Endothelial cell of umbilical vein (primary cell): Measurements from ENCODE around the gene GLRX5. TPM values are rescaled to one million over a fixed set of nuclear protein-coding genes. Genes with fewer than 3 reads are reported as not detected.

Experiments
- BruUV-seq: library from RNA; stranded (reverse); fragments of 400-500 nt; replicated peaks from 2 replicates; lab custom pipeline; 2021; lab: Mats Ljungman, UMichigan
- CTCF ChIA-PET: fragments of 300-600, 350-600 bp; sonication (Branson Sonifier 250); formaldehyde crosslinking; loops from one replicate; lab custom pipeline; 2021; ENCODE audit warnings: antibody characterized with exemption, inconsistent platforms; lab: Charles Lee
- POLR2A ChIA-PET: fragments of 300-600, 350-600 bp; sonication (Branson Sonifier 250); formaldehyde crosslinking; loops from one replicate; lab custom pipeline; 2021; ENCODE audit warnings: antibody characterized with exemption, inconsistent platforms; lab: Charles Lee
- DNase-seq: peaks from one replicate; pipeline ENCODE4 v3.0.0-alpha.2; 2011; ENCODE audit warnings: low read depth, low spot score
- FAIRE-seq: peaks from 2 replicates; lab custom pipeline; 2011; peaks lifted over from hg19 to GRCh38; lab: Jason Lieb, UNC
- H2AFZ ChIP-seq: 2 replicates; pipeline ENCODE4 v1.6.0; 2012; ENCODE audit warnings: low read depth, low read length, control low read depth, inconsistent platforms
- H3K27ac ChIP-seq: 2 replicates; pipeline ENCODE4 v1.5.1; 2011; ENCODE audit warnings: low read depth, mild to moderate bottlenecking, control low read depth, low read length, moderate library complexity; ENCODE audit not compliant: insufficient read depth
- H3K27me3 ChIP-seq, 2 experiments: 2 replicates each; pipeline versions ENCODE4 v1.6.0 to v1.6.1; 2011; ENCODE audit warnings: low read length in 2 of 2, mixed read lengths in 1 of 2; ENCODE audit not compliant: control insufficient read depth in 2 of 2, insufficient read depth in 2 of 2
- H3K36me3 ChIP-seq, 2 experiments: 2 replicates in 1 of 2; 3 replicates in 1 of 2; pipeline ENCODE4 v1.5.1; 2011; ENCODE audit warnings: low read length in 2 of 2, mild to moderate bottlenecking in 1 of 2, moderate library complexity in 1 of 2; ENCODE audit not compliant: control insufficient read depth in 2 of 2, insufficient read depth in 2 of 2; ENCODE audit errors: extremely low read depth in 1 of 2
- H3K4me1 ChIP-seq: 3 replicates; pipeline ENCODE4 v1.5.1; 2011; ENCODE audit warnings: mild to moderate bottlenecking, low read length; ENCODE audit not compliant: control insufficient read depth, insufficient read depth; ENCODE audit errors: extremely low read depth
- H3K4me2 ChIP-seq: 2 replicates; pipeline ENCODE4 v1.6.1; 2011; ENCODE audit warnings: low read length, control low read depth, mixed read lengths; ENCODE audit not compliant: insufficient read depth
- H3K4me3 ChIP-seq, 3 experiments: fragments of 200-600 bp in 1 of 3; sonication (generic), shearing (Covaris generic) in 1 of 3; replicated peaks in 1 of 3; 2 replicates each; pipeline ENCODE4 v1.5.1; 2011 to 2016; ENCODE audit warnings: control low read depth in 3 of 3, low read length in 3 of 3, mild to moderate bottlenecking in 2 of 3, inconsistent platforms in 1 of 3, low read depth in 1 of 3, moderate library complexity in 1 of 3; ENCODE audit not compliant: insufficient read depth in 1 of 3
- H3K79me2 ChIP-seq: 2 replicates; pipeline ENCODE4 v1.6.0; 2012; ENCODE audit warnings: low read length, inconsistent platforms; ENCODE audit not compliant: control insufficient read depth, insufficient read depth
- H3K9ac ChIP-seq: replicated peaks from 2 replicates; pipeline ENCODE3; 2011; ENCODE audit warnings: low read length, control low read depth; ENCODE audit not compliant: insufficient read depth; ENCODE audit errors: extremely low read depth
- H3K9me1 ChIP-seq: replicated peaks from 3 replicates; pipeline ENCODE4 v1.6.0; 2011; ENCODE audit warnings: mild to moderate bottlenecking, low read length; ENCODE audit not compliant: control insufficient read depth, insufficient read depth; ENCODE audit errors: extremely low read depth
- H3K9me3 ChIP-seq: replicated peaks from 2 replicates; pipeline ENCODE4 v1.5.1; 2012; ENCODE audit warnings: low read length, inconsistent platforms; ENCODE audit not compliant: control insufficient read depth, insufficient read depth
- H4K20me1 ChIP-seq: replicated peaks from 2 replicates; pipeline ENCODE3; 2011; ENCODE audit warnings: mild to moderate bottlenecking, low read length; ENCODE audit not compliant: control insufficient read depth, insufficient read depth; ENCODE audit errors: extremely low read depth
- EZH2 ChIP-seq: IDR thresholded peaks from 2 replicates; pipeline ENCODE4 v1.6.1; 2012; ENCODE audit warnings: borderline replicate concordance, low read depth, mild to moderate bottlenecking, moderate library complexity, low read length, inconsistent platforms; ENCODE audit not compliant: severe bottlenecking
- FOS ChIP-seq: IDR thresholded peaks from 2 replicates; pipeline ENCODE4 v1.6.1; 2011; ENCODE audit warnings: mild to moderate bottlenecking, low read length, moderate library complexity, borderline replicate concordance; ENCODE audit not compliant: insufficient read depth
- GATA2 ChIP-seq: IDR thresholded peaks from 2 replicates; pipeline ENCODE4 v1.7.0; 2011; ENCODE audit warnings: low read depth, mild to moderate bottlenecking, moderate library complexity, mixed read lengths, low read length; ENCODE audit not compliant: insufficient read length, insufficient read depth
- JUN ChIP-seq: IDR thresholded peaks from 2 replicates; pipeline ENCODE4 v1.6.1; 2011; ENCODE audit warnings: borderline replicate concordance, low read depth; ENCODE audit not compliant: insufficient read length, insufficient read depth
- MYC ChIP-seq: IDR thresholded peaks from one replicate; pipeline ENCODE4 v1.6.1; 2011; ENCODE audit warnings: mild to moderate bottlenecking, low read depth, low read length
- POLR2A ChIP-seq: IDR thresholded peaks from 2 replicates; pipeline ENCODE4 v1.6.1; 2012; ENCODE audit warnings: low read depth, mild to moderate bottlenecking, control low read depth, low read length
- POLR2AphosphoS5 ChIP-seq: IDR thresholded peaks from 2 replicates; pipeline ENCODE4 v1.6.1; 2012; ENCODE audit warnings: low read depth, mild to moderate bottlenecking, control low read depth, low read length, moderate library complexity; ENCODE audit not compliant: insufficient read depth
- dilution Hi-C: fragments of 300-500 bp; cut with MboI; formaldehyde crosslinking; loops from one replicate; pipeline ENCODE4 v1.15.0; 2019; ENCODE audit warnings: low sequenced_read_pairs; ENCODE audit not compliant: extremely low pct_ligation_motif_present
- intact Hi-C: fragments of 100-400 bp; cut with micrococcal nuclease; formaldehyde crosslinking; loops from one replicate; pipeline ENCODE4 v1.10.0; 2022
- polyA plus RNA-seq, 4 experiments: library from polyadenylated mRNA; depleted of rRNA in 3 of 4; stranded (reverse) in 3 of 4; unstranded in 1 of 4; fragments of >200 nt; gene quantifications; 2 replicates each; pipeline versions ENCODE4 v1.2.1 to v1.2.3, GENCODE V29; 2011 to 2012; ENCODE audit warnings: missing spikeins in 1 of 4
- total RNA-seq: library from RNA; stranded (reverse); gene quantifications from 2 replicates; pipeline ENCODE4 v1.2.3, GENCODE V29; 2021
- TF ChIP-seq, protein P1 (sequence below): IDR thresholded peaks from 2 replicates; pipeline ENCODE4 v1.6.1; 2011; ENCODE audit not compliant: insufficient read depth, insufficient read length
- TF ChIP-seq, protein P2 (sequence below), 2 donors: IDR thresholded peaks; 1 replicate in 1 of 2; 2 replicates in 1 of 2; pipeline ENCODE4 v1.5.1; 2011; ENCODE audit warnings: low read length in 2 of 2, mild to moderate bottlenecking in 2 of 2, moderate library complexity in 2 of 2, control low read depth in 1 of 2, inconsistent platforms in 1 of 2, low read depth in 1 of 2; ENCODE audit not compliant: insufficient read depth in 1 of 2; ENCODE audit errors: extremely low read depth in 1 of 2

Gene GLRX5
- total and polyA plus RNA-seq, 2 donors (not counting 3 experiments of a cell fraction or from before 2014, with no cell fraction given) = 42.6 to 52.0 TPM

- FAIRE-seq = no peak
- ChIA-PET CTCF (interaction anchor here (1.1 to 1.9 kb wide), 4 partner anchors 16 to 60 kb away, joined by 5 to 7 read pairs (median 5); no protein-coding TSS in a partner anchor), POLR2A (no interaction called here)
- dilution Hi-C loops = no loop called here
- Histone ChIP-seq H3K4me1 (peaks cover 28% of the 10 kb centered on the region), H3K9me3 (no peaks in the 10 kb centered on the region), H3K79me2 (peaks cover 1% of the 10 kb centered on the region), H3K9ac (no peak overlapping the region), H3K4me3 (no peak overlapping the region), H3K9me1 (no peaks in the 10 kb centered on the region), H3K27ac (no peak overlapping the region), H3K27me3 (no peaks in the 10 kb centered on the region), H3K4me2 (no peak overlapping the region), H4K20me1 (no peaks in the 10 kb centered on the region), H2AFZ (no peak overlapping the region), H3K36me3 (no peaks in the 10 kb centered on the region)
- TF ChIP-seq MYC (no peak), FOS (no peak), POLR2AphosphoS5 (no peak), JUN (no peak), EZH2 (no peak), GATA2 (no peak), POLR2A (no peak)
- TF ChIP-seq, protein P1, sequence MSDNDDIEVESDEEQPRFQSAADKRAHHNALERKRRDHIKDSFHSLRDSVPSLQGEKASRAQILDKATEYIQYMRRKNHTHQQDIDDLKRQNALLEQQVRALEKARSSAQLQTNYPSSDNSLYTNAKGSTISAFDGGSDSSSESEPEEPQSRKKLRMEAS = no peak
- TF ChIP-seq, protein P2, sequence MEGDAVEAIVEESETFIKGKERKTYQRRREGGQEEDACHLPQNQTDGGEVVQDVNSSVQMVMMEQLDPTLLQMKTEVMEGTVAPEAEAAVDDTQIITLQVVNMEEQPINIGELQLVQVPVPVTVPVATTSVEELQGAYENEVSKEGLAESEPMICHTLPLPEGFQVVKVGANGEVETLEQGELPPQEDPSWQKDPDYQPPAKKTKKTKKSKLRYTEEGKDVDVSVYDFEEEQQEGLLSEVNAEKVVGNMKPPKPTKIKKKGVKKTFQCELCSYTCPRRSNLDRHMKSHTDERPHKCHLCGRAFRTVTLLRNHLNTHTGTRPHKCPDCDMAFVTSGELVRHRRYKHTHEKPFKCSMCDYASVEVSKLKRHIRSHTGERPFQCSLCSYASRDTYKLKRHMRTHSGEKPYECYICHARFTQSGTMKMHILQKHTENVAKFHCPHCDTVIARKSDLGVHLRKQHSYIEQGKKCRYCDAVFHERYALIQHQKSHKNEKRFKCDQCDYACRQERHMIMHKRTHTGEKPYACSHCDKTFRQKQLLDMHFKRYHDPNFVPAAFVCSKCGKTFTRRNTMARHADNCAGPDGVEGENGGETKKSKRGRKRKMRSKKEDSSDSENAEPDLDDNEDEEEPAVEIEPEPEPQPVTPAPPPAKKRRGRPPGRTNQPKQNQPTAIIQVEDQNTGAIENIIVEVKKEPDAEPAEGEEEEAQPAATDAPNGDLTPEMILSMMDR (IDR thresholded peaks at IDR 0.05; ENCODE audit: extremely low read depth in 1 of 2, insufficient read depth in 1 of 2, low read depth in 1 of 2, low read length in 2 of 2) = no peak
- no TSS peak for BruUV-seq
- no peak for DNase-seq
- intact Hi-C loops = no loop called here
These were observed 32.4 kb upstream of the GLRX5 start for GRCh38 chr14:95502381-95502950.
